Iris pigment epithelial cell (primary cell): Measurements from ENCODE around the gene CLRN1.
"Not testable (repeated sequence)": the region's sequence is repeated elsewhere in the genome, so short reads cannot be mapped to it uniquely, and the experiment has no call there.

ENCODE experiments used
- DNase-seq: peaks from one replicate; pipeline ENCODE4 v3.0.0-alpha.2; 2011; ENCODE audit warnings: low read depth

The CLRN1 gene

GRCh38 chr3:150972366-150973071 lies at the start of gene CLRN1:
Gene CLRN1 (minus strand): TSS chr3:150972727. CDS start chr3:150972708, 19 bp downstream.
- DNase-seq, result no peak

- peak; percentile 25 for DNase-seq
These were observed 43.9 kb upstream of the CLRN1 start for GRCh38 chr3:151016478-151016795.

- DNase-seq, result no peak
These were observed 43.4 kb upstream of the CLRN1 start for GRCh38 chr3:151015767-151016477.

GRCh38 chr3:151015181-151015580 lies 42.7 kb upstream of the CLRN1 start:
- no peak for DNase-seq

GRCh38 chr3:151014501-151015018 lies 42.0 kb upstream of the CLRN1 start:
- DNase-seq, result no peak

GRCh38 chr3:151012753-151013152 lies 40.2 kb upstream of the CLRN1 start:
- no peak for DNase-seq

- DNase-seq, result peak; percentile 38
These were observed 38.9 kb upstream of the CLRN1 start for GRCh38 chr3:151011427-151011826.

GRCh38 chr3:151009981-151010380 lies 37.5 kb upstream of the CLRN1 start:
- no peak for DNase-seq

- no peak for DNase-seq
These were observed 36.9 kb upstream of the CLRN1 start for GRCh38 chr3:151009430-151009829.

- peak; percentile 57 for DNase-seq
These were observed 36.2 kb upstream of the CLRN1 start for GRCh38 chr3:151008699-151009098.

GRCh38 chr3:151003768-151004134 lies 31.2 kb upstream of the CLRN1 start:
- no peak for DNase-seq

- peak; percentile 28 for DNase-seq
These were observed 30.7 kb upstream of the CLRN1 start for GRCh38 chr3:151003029-151003767.

GRCh38 chr3:151002003-151002981 lies 29.8 kb upstream of the CLRN1 start:
- no peak for DNase-seq

- DNase-seq, result no peak
These were observed 26.5 kb upstream of the CLRN1 start for GRCh38 chr3:150998996-150999395.

- DNase-seq, result no peak
These were observed 24.2 kb upstream of the CLRN1 start for GRCh38 chr3:150996731-150997130.

- no peak for DNase-seq
These were observed 23.0 kb upstream of the CLRN1 start for GRCh38 chr3:150995510-150995909.

GRCh38 chr3:150989208-150989607 lies 16.7 kb upstream of the CLRN1 start:
- DNase-seq, result no peak

GRCh38 chr3:150988395-150988794 lies 15.9 kb upstream of the CLRN1 start:
- DNase-seq, result not testable (repeated sequence)

- DNase-seq, result no peak
These were observed 13.2 kb upstream of the CLRN1 start for GRCh38 chr3:150985711-150986110.

- no peak for DNase-seq
These were observed 11.5 kb upstream of the CLRN1 start for GRCh38 chr3:150984066-150984465.

GRCh38 chr3:150978566-150979148 lies 6.1 kb upstream of the CLRN1 start:
- no peak for DNase-seq
